ENCODE results near the gene CST11.

CST11 gene

GRCh38 chr20:23419995-23420901 is 32.4 kb downstream of the CST11 start:
- peak; percentile 58 for DNase-seq

- DNase-seq: no peak
These were observed 33.0 kb downstream of the CST11 start for GRCh38 chr20:23419657-23419994.

- no peak for DNase-seq
These were observed 34.8 kb downstream of the CST11 start for GRCh38 chr20:23417861-23418260.

DNA sequence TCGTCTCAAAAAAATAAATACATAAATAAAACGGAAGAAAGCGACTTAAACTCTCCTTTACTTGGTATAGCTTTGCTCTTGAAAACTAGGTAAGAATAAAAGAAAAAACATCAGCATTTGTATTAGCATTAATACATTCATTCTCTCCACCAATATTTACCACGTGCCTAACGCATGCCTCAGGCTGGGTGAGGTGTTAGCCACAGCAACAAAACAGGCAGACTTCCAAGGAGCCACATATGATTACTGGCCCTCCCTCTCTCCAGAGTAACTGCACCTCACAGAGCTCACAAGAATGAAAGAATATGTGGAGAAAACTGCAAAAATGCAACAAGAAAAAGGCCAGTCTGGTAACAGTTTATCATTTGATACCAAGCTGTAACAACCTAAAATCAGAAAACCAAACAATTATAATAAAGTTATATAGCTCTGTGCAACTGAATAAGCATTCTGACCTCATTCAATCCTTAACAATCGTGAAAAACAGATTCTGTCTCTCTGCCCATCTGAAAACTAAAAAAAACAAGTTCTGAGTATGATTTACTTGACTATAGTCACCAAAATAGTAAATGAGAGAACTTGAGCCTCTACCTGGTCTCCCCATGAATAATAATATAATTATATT is 36.6 kb downstream of the CST11 start:
- no peak for DNase-seq

- no peak for DNase-seq
These were observed 37.1 kb downstream of the CST11 start for GRCh38 chr20:23415555-23415954.

GRCh38 chr20:23414526-23415188 is 38.0 kb downstream of the CST11 start:
- DNase-seq: no peak

- no peak for DNase-seq
These were observed 38.7 kb downstream of the CST11 start for GRCh38 chr20:23413862-23414422.

DNA sequence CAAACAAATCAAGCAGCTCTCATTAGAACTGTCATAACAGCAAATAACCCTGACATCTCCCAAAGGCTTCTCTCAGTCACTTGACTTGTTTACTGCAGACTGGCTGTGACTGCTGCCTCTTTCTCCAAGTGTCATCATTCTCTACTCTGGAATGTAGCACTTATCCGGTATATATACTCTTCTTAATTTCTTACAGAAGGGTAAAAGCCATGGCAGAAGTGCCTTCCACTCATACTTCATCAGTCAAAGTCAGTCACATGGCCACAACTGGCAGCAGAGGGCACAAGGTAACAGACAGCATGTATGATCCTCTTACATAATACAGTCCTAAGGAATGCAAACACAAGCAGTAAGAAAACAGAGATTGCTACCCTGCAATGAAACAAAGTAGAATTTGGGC is 40.6 kb downstream of the CST11 start:
- no peak for DNase-seq

DNA sequence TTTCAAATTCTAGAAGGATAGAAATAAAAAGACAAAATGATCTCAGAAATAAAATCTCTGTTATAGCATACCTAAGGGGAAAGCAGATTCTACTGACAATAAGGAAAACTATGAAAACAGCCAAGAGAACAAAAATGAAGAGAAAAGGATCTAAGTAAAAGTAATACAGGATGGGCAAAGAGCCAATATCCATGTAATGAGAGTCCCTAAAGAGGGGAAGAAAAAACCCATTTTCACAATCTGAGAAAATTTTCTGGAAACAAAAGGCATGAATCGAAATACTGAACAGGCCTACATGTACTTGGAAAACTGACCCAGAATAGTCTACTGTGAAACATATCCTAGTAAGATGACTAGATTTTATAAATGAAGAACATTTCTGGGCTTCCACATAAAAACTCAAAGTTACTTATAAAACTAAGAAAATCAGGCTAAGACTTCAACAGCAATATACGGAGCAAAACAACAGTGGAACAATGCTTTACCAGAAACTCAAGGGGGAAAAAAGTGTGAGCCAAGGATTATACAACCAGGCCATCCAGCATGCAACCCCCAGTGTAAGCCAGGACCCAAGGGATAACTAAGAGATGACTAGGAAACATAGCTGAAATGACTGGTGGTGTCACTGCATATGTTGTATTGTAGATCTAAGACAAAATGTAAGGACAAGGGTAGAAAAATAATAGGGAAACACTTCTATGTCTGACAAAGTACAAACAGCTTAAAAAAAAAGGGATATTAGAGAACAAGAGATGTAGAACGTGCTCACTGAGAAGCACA is 41.6 kb downstream of the CST11 start:
- DNase-seq: no peak

- no peak for DNase-seq
These were observed 42.9 kb downstream of the CST11 start for GRCh38 chr20:23409800-23410199.

DNA sequence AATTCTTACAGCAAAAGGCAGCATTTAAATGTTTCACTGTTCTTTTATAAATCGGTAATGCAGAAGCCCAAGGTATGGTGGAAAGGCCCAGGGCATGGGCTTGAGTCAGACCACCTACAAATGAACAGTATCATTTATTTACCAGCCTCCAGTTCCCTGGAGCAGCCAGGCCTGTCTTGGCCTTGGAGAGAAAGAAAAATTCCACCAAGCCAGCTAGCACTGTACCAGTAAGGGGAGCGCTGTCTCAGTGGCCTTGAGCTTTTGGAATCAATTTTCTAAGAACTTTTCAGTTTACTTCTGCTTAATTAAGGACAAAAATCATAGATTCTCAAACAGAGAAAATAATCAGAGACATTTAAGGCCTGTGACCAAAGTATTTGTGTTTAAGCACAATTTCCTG is 43.7 kb downstream of the CST11 start:
- DNase-seq: no peak

DNA sequence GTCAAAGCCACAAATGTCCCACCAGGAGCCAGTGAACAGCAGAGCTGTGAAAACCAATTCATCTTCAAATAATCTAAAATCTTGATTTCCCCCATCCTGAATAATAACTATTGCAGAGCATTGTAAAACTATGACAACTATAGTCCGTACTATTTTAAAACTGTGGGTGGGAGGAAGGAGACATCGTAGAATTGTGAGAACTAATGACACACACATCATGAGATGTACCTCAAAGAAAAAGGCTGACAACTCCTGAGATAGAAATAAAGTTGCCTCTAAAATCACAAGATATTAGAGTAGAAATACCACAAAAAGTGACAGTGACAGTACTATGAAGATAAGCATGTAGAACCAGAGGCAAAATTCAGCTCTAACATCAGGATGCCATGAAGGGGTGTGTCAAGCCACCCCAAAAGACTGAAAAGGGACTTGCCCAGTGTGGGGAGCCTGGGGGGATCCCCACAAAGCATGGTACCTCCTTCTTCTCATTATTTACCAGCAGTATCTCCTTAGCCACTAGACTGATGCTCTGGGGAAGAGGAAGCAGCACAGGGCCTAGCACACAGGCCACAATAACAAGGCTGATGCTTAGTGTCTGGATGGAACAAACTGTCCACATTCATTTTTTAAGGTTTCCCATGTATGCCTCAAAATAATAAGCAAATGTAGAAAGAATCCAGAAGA is 44.8 kb downstream of the CST11 start:
- peak; percentile 5 for DNase-seq

DNA sequence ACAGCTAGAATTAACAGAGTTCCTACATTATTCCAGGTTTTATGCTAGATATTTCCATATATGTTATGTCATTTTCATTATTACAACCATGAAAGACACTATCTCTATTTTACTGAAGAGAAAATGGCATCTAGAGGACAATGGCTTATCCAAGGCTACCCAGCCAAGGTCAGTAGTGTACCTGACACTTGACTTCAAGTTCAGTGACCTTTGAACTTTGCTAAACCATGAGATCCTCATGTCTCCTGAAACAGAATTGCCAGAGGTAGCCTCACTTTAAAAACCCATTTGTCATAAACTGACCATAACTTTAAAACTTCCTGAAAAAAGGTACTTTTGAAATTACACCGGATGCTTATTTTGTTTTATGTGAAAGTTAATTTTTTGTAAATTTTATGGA is 45.8 kb downstream of the CST11 start:
- no peak for DNase-seq

DNA sequence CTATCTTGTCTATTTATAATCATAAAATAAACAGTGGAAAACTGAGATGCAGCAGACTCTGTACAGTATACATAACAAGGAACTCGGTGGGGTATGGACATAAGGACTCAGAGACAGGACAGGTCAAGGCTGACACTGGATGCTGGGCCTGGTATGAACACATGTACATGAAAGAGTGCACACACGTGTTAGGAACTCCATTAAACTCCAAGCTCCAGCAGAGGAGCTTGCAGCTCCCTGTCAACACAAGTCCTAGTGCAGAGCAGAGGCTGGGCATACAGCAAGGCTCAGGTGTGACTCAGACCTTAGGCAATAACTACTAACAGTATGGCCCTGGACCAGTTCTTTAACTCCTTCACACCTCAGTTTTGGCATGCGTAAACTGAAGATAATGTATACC is 48.5 kb downstream of the CST11 start:
- DNase-seq: no peak

- DNase-seq: no peak
These were observed 48.9 kb downstream of the CST11 start for GRCh38 chr20:23403751-23404150.

DNA sequence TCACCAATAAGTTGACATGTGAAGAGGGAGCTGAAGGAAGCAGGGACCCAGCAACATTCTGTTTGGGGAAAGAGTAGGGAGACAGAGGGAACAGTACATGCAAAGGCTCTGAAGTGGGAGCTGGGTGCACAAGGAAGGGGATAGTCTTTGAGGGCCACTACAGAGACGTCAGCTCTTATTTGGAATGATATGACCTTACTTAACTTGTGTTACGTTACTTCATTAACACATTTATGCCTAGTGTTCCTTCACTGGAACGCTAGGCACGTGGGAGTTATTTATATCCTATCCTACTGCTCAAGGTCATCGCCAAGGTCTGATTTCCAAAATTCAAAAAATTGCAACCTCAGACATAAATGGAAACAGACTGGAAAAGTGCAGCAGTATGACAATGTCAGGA is 51.6 kb downstream of the CST11 start:
- DNase-seq: no peak

Measured in activated naive CD4-positive, alpha-beta T cell treated with Interleukin-2 at 50 U/mL for 16 hours (primary cell).